ENCODE results near the gene PANK1. TPM values are rescaled to one million over a fixed set of nuclear protein-coding genes. Genes with fewer than 3 reads are reported as not detected.
A peak's percentile ranks its signal among the peaks of the same experiment; 100 is the strongest.

PANK1 gene
- total RNA-seq, 1 donor from 2014 or later: 32.5 TPM

GRCh38 chr10:89555688-89556445, 89.2 kb downstream of the PANK1 start:
- DNase-seq (ENCODE audit: extremely low spot score, unreplicated experiment): no peak
- no peaks in the 10 kb centered on the region for H3K9me3 Mint-ChIP-seq
- peak; percentile 14 for TF ChIP-seq CTCF (conservative IDR thresholded peaks at IDR 0.05)

GRCh38 chr10:89554433-89554832, 90.6 kb downstream of the PANK1 start:
- DNase-seq (ENCODE audit: extremely low spot score, unreplicated experiment): no peak
- peak overlapping the region; percentile 5 for H3K27ac Mint-ChIP-seq
- H3K4me1 Mint-ChIP-seq (ENCODE audit: unreplicated experiment): peaks cover 6% of the 10 kb centered on the region
- H3K4me3 Mint-ChIP-seq: no peak overlapping the region
- no peaks in the 10 kb centered on the region for H3K36me3 Mint-ChIP-seq
- TF ChIP-seq CTCF (conservative IDR thresholded peaks at IDR 0.05): no peak
- no peaks in the 10 kb centered on the region for H3K27me3 Mint-ChIP-seq
- H3K9me3 Mint-ChIP-seq: no peaks in the 10 kb centered on the region

More at GRCh38 chr10:89555688-89556445, 89.2 kb downstream of the PANK1 start:
- H3K4me1 Mint-ChIP-seq (ENCODE audit: unreplicated experiment): peaks cover 6% of the 10 kb centered on the region
- no peaks in the 10 kb centered on the region for H3K27me3 Mint-ChIP-seq
- H3K4me3 Mint-ChIP-seq: no peak overlapping the region
- H3K27ac Mint-ChIP-seq: no peak overlapping the region
- H3K36me3 Mint-ChIP-seq: no peaks in the 10 kb centered on the region

GRCh38 chr10:89553064-89553734, 91.8 kb downstream of the PANK1 start:
- no peak for DNase-seq (ENCODE audit: extremely low spot score, unreplicated experiment)
- peaks cover 7% of the 10 kb centered on the region for H3K4me1 Mint-ChIP-seq (ENCODE audit: unreplicated experiment)
- peak overlapping the region; percentile 40 for H3K27ac Mint-ChIP-seq
- no peak for TF ChIP-seq CTCF (conservative IDR thresholded peaks at IDR 0.05)
- H3K9me3 Mint-ChIP-seq: no peaks in the 10 kb centered on the region
- H3K27me3 Mint-ChIP-seq: no peaks in the 10 kb centered on the region
- no peak overlapping the region for H3K4me3 Mint-ChIP-seq
- no peaks in the 10 kb centered on the region for H3K36me3 Mint-ChIP-seq

GRCh38 chr10:89552213-89552612, 92.8 kb downstream of the PANK1 start:
- peak overlapping the region; percentile 8 for H3K27ac Mint-ChIP-seq
- no peak for DNase-seq (ENCODE audit: extremely low spot score, unreplicated experiment)
- no peak overlapping the region for H3K4me3 Mint-ChIP-seq
- H3K4me1 Mint-ChIP-seq (ENCODE audit: unreplicated experiment): peaks cover 11% of the 10 kb centered on the region
- H3K9me3 Mint-ChIP-seq: no peaks in the 10 kb centered on the region
- H3K36me3 Mint-ChIP-seq: no peaks in the 10 kb centered on the region
- H3K27me3 Mint-ChIP-seq: no peaks in the 10 kb centered on the region
- TF ChIP-seq CTCF (conservative IDR thresholded peaks at IDR 0.05): no peak

- Mint-ChIP-seq H3K36me3 (no peaks in the 10 kb centered on the region), H3K27ac (no peak overlapping the region), H3K27me3 (no peaks in the 10 kb centered on the region), H3K4me3 (no peak overlapping the region), H3K4me1 (ENCODE audit: unreplicated experiment) (peaks cover 11% of the 10 kb centered on the region), H3K9me3 (peaks cover 2% of the 10 kb centered on the region)
- DNase-seq (ENCODE audit: extremely low spot score, unreplicated experiment): no peak
- TF ChIP-seq CTCF (conservative IDR thresholded peaks at IDR 0.05): no peak
Measured at GRCh38 chr10:89550509-89550908, 94.5 kb downstream of the PANK1 start.

Data from type B pancreatic cell (in vitro differentiated cells).